ENCODE measurements around the gene UTP4.

DNA sequence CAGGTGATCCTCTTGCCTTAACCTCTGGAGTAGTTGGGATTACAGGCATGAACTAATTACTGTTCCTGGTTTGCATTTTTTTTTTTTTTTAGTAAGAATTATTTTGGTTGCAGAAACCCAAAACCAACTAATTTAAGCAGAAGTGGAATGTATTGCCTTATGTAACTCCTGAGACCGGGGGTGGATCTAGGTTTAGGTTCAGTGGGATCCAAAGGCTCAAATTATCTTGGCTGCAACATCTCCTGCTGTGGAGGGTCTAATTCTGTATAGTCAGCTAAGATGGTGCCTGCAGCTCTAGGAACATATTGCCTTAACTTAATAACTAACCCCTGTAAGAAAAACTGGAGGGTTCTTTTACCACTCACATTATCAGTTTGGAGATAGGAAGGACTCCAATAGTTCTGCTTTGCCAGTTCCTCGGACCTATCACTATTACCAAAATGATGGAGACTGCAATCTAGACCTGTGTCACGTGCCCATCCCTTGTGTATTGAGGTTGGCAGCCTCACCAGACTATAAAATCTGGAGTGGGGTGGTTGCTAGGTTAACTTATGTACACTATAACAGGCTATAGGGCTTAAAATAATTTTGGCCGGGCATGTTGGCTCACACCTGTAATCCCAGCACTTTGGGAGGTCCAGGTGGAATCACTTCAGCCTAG, 63.0 kb downstream of the UTP4 start:
- TF ChIP-seq POLR2A (IDR thresholded peaks at IDR 0.05), result no peak
- TF ChIP-seq, protein P1, sequence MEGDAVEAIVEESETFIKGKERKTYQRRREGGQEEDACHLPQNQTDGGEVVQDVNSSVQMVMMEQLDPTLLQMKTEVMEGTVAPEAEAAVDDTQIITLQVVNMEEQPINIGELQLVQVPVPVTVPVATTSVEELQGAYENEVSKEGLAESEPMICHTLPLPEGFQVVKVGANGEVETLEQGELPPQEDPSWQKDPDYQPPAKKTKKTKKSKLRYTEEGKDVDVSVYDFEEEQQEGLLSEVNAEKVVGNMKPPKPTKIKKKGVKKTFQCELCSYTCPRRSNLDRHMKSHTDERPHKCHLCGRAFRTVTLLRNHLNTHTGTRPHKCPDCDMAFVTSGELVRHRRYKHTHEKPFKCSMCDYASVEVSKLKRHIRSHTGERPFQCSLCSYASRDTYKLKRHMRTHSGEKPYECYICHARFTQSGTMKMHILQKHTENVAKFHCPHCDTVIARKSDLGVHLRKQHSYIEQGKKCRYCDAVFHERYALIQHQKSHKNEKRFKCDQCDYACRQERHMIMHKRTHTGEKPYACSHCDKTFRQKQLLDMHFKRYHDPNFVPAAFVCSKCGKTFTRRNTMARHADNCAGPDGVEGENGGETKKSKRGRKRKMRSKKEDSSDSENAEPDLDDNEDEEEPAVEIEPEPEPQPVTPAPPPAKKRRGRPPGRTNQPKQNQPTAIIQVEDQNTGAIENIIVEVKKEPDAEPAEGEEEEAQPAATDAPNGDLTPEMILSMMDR (IDR thresholded peaks at IDR 0.05), result no peak

All from lower leg skin (tissue), 3 donors.